GM18909 (cell line): ENCODE data around the gene RABGAP1.

Experiments
- ATAC-seq: cut with Tn5 transposase; IDR thresholded peaks from one replicate; pipeline ENCODE4 v1.9.1; 2021; ENCODE audit warnings: mild to moderate bottlenecking; ENCODE audit not compliant: unreplicated experiment, poor library complexity

The RABGAP1 gene

DNA sequence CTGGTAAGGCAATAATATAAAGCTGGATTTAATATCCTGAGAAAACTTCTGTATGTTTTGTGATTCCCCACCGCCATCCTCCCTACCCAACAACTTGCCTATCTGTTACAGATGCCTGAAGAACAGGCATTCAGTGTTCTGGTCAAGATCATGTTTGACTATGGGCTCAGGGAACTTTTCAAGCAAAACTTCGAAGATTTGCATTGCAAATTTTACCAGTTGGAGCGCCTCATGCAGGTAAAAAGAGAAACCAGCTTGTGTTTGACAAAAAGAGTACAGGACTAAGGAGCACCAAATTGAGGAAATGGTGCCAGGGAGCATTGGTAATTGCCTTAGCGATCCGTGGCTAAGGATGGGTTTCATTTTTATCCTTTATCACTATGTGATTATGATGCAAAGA is 132.6 kb downstream of the RABGAP1 start:
- ATAC-seq: no peak

DNA sequence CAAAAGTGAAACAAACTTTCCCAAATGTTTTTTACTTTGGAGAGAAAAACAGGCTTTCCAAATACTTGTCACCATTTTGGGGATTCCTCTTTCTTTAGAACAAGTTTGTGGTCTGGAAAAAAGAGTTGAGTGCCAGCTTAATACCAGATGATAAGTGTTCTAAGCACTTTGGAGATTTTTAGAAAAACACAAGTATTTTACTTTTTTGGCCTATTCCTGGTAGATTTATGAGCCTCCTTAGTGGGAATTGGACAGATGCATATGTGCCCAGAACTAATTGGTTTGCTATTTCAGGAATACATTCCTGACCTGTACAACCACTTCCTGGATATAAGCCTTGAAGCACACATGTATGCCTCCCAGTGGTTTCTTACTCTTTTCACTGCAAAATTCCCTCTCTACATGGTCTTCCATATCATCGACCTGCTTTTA is 133.2 kb downstream of the RABGAP1 start:
- no peak for ATAC-seq

DNA sequence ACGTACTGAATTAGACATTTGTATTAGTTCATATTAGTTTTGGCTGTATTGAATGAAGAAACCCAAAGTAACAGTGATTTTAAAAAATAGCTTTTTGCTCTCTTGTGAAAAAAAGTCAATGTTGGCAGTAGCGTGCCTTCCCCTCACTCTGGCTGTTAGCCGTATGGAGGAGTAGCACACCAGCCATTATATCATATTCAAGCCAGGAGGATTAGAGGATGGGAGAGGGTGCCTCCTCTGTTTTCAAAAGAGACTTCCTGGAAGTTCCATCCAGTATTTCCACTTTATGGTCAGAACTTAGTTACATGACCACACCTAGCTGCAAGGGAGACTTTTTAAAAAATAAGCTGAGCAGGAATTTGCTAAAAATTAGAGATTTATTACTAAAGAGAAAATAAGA is 133.8 kb downstream of the RABGAP1 start:
- no peak for ATAC-seq

DNA sequence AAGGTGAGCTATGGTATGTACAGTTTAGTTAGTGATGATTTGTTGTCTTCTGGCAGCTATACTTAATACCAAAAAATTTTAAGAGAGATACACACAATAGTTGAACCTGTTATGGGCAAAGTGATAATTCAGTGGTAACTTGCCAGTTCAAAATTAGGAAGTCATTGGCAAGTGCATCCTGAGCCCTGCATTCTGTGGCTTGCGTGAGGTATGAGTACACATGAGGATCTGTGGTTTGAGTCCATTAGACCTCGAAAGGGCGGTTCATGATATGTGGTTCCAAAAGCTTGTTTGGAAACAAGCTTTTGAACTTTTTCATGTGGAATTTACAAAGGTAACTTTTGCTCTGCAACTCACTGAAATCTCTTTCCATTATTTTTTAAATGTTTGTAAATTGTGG is 139.6 kb downstream of the RABGAP1 start:
- no peak for ATAC-seq

DNA sequence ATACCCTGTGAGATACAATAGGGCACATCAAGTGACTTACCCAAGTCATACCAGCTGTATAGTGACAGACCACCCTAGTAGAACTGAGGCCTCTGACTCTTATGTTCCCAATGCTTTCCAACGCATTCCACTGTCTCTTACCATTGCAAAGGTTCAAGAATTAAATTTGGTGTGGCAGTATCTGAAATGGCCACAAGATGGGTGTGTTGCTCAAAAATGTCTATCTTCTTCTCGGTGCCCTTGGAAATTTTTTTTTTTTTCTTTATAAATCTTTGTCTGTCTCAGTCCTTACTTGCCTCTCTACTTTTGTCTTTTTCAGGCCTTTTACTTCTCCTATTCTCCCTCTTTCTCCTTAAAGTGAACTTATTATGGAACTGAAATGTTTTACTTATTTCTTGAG is 141.0 kb downstream of the RABGAP1 start:
- ATAC-seq: no peak

DNA sequence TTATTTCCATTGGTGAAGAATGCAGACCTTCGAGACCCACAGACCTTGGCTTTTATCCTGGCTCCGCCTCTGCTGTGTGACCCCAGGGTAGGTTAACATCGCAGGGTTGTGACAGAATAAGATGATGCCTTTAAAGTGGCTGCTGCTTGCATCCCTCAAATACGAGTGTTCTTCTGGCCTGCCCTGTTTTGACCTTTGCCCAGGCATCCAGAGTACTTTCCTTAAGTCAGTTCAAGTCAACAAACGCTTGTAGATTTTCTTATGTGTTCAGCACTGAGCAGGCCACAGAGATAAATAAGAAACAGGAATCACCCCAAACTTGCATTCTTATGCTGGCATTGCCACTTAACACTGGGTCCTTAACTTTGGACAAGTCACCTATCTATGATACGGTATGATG is 142.9 kb downstream of the RABGAP1 start:
- no peak for ATAC-seq

DNA sequence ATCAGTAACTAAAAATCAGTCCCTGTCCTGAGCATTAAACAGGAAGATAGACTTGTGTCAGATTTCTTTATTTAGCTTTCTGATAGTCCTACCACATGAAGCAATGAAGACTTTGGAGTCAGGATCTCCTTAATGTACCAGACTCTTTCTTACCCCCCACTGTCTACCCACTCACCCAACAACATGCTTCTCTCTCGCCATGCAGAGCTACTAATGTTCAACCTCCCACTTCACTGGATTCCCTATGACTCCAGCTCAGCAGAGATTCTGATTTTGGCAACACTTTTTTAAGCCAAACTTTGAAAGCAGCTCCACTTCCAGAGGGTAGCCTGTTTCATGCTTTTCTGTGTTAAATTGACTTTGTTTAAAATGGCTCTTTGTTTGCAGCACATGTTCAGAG is 143.4 kb downstream of the RABGAP1 start:
- ATAC-seq: no peak

DNA sequence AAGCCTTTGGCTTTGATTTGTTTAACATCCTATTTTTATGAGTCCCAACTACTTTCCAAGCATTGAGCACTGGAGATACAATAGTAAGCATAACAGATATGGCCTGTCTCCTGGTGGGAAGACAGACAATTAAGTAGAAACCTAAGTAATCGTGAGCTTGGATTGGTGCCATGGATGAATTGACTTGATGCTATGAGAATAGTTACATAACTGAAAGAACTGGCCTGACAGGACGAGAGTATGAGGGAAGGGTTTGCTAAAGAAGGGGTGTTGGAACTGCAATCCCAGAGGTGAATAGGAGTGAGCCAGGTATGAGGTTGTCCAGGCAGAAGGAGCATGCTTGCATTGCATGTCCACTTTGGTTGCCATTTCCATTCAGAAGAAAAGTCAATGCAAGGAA is 145.1 kb downstream of the RABGAP1 start:
- no peak for ATAC-seq

DNA sequence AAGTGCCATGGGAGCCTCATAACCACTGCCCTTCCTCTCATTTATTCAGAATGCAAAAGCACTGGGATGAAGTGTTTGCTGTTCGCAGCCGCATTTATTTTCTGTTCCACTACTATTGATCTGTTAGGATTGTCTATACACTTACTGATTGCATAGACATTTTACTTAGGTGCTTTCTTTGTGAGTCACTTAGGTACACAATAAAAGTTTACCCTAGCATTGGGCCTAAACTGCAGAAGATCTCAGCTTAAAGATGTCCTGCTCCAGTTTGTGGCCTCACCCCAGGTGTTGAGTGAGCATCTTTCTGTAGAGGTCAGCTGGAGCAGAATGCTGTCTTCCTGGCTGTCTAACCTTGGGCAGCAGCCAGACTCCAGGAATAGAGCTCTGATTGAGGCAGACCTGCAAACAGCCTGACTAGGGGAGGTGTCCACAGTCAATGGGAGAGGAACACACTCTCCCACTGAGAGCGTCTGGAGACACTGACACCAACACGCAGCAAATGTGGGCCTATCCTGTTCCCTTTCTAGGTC is 146.6 kb downstream of the RABGAP1 start:
- no peak for ATAC-seq

DNA sequence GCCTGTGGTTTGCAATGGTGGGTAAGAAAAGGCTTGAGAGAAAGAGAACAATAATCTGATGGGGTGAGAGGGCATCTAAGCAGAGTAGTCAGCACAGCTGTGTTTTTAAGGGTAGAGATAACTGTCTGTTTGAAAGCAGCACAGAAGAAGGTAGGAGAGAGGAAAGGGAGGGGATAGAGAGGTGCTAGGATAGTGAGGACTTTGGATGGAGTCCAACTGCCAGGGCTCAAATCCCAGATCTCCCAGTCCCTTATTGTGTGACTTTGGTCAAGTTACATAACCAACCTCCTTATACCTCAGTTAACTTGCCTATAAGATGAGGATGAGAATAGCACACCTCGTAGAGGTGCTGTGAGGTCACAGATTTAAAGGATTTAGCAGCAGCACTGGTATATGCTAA is 148.2 kb downstream of the RABGAP1 start:
- ATAC-seq: no peak

DNA sequence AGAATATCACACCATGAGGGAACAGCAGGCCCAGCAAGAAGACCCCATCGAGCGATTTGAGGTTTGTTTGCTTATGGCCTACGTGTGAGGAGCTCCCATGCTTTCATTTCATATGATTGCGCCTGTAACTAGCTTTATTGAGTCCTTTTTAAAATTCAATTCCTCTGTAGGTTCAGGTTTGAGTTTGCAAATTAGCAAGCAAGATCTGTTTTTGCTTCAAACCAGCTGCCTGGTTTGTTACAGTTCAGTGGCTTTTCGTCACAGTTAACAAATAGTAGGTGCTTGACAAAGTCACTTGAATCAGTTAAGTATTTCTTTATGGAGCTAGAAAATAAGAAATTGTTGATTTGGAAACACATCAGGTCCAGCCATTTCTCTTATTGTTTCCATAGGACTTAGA is 149.0 kb downstream of the RABGAP1 start:
- no peak for ATAC-seq

DNA sequence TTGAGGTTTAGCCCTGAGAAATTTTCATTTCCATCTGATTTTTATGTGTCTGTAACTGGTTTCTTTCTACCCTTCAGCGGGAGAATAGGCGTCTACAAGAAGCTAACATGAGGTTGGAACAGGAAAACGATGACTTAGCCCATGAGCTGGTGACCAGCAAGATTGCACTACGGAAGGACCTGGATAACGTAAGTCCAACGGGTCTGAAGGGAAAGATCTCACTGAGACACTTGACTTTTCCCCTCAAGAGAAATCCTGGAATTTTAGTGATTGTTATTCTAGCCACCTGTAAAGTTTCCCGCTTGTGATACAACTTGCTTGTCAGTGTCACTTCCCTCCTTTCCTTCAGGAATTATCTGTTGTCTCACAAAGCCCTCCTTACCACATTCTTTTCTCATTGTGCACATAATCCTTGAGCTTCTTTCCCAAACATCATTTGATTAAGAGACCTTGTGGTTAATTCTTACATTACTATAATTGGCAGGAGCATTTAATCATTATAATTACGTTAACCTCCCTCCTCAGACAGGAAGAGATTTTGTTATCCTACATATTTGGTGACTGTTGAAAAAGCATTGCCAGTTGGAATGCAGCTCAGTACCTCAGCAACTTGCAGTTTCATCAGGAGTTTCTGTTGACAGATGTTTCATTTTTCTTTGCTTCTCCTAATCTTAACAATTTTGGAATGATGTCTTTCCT is 149.5 kb downstream of the RABGAP1 start:
- no peak for ATAC-seq

DNA sequence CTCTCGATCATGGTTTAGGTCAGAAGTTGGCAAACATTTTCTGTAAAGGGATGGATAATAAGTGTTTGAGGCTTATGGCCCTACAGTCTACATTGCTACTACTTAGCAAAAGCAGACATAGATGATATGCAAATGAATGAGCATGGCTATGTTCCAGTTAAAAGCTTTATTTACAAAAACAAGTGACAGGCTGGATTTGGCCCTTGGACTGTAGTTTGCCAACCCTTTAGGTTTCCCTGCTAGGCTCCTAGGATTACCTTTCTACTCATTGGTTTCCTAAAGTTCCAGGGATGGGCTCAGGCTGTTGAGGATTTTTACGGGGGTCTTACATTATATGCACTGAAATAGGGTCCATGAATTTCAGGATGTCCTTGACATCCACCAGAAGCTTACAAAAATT is 150.1 kb downstream of the RABGAP1 start:
- no peak for ATAC-seq

DNA sequence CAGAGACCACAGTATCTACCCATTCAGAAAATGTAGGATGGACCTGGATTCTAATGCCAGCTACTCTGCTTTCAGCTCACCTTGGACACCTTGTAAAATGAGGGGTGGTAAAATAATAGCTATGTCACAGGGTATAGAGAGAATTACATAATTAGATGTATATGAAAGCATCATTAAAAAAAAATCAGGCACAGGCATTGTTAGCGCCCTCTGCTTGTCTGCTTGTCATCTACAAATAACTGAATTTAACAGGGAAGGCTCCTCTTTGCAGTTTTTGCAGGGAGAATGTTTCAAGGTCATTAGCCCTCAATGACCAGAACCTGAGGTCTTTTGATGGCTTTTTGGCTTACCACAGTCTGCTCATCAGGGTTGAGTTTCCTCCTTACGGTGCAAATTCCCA is 150.6 kb downstream of the RABGAP1 start:
- ATAC-seq: no peak

DNA sequence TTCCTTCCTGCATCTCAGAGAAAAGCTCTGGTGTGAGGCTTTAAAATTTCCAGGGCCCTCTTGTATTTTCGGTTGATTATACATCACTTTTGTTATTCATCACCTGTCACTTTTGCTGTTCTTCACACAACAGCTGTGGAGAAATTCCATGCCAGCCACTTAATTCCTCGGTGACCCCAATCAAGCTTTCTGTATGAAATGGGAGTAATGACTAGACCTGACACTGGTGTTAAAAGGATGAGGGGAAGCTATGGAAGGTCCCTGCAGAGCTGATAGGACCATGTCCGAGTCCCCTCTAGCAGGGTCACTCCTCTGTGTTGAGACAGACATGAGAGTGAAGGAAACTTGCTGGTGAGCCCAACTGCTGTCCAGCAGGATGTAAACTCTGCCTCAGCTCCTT is 152.3 kb downstream of the RABGAP1 start:
- ATAC-seq: no peak

DNA sequence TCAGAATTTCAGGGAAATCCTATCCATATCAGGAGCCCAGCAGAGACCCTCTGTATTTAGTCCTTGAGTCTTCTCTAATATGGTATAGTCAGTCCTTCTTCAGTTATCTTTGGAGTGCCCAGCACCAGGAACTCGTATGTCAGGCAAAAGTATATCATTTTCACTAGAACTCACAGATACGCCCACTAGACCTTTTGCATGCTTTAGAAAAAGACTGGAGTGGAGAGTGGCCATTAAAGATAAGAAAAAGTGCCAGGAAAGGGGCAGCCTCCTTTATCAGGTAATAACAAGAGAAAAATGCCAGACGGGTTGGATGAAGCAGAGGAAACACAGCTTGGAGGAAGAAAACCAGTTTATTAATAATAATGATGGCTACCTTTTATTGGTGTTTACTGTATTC is 156.2 kb downstream of the RABGAP1 start:
- ATAC-seq: no peak

DNA sequence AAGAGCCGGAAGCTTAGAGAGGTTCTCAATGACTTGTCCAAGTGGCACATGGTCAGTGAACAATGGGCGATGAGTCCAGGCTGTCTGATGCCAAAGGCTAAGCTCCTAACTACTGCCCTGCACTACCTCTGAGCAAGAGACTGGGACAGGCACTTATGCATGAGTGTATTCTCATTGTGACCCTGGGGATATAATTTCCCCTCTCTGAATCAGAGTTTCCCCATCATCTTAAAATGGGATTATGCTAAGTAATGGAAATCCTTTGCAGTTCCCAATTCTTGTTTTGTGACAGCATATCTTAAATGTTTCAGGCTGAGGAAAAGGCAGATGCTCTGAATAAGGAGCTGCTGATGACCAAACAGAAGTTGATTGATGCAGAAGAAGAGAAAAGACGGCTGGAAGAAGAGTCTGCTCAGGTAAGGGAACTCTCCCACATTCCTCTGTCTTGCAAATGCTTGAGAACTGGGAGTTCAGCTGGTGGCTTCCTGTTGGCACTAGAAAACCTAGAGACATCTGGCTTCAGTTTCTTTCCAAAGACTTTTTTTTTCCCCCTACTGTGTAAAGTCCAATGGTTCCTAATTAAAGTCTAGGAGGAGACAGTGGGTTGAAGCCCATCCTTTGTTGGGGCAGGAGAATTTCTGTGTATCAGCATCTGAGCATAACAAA is 156.7 kb downstream of the RABGAP1 start:
- ATAC-seq: no peak

DNA sequence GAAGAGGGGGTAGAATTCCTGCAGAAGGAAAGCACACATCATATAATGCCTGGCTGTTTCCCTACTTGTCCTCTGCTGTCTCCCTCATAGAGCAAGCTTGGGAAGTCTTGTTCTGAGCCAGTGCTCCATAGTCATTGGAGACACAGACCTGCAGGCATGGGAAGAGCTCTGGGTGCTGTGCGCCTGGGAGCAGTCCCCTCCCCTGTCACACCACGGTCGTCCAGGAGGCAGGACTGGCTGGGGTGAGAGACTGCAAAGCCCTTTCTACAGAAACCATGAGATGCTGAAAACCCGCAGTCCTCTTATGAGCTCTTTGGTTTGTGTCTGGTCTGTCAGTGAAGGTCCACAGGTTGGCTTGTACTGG is 157.3 kb downstream of the RABGAP1 start:
- no peak for ATAC-seq

DNA sequence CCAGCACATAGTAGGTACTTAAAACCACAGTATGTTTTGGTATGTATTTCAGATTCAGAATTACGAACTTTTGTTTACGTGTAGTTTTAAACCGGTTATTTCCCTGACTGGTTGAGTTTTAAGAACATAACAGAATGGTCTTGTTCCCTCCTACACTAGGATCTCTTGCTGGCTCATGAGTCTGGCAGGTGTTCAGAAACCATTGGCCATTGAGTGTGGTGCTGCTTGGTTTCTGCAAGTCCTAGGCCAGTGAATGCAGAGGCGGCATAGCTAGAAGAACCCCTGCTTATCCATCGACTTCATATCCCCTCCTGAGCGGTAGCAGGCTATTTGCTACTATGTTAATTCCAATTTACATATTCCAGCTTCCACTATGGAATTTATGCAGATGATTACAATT is 158.2 kb downstream of the RABGAP1 start:
- ATAC-seq: no peak

DNA sequence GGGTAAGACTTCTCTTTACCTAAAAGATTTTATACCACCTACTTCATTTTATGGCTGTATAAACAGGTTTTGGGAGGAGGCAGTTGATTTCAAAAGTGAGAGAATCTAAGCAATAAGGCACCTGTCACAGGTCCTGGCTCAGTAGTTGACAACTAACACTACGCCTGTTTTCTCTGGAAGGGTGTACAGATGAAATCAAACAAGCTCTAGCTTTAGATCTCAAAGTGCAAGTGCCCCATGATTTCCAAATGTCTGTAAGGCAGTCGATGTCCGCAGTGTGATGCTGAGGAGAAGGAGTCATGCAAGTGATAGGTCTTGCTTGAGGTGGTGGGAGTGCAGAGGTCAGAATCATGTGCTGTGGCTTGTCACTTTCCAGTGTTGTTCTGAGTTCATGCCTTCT is 158.7 kb downstream of the RABGAP1 start:
- no peak for ATAC-seq

DNA sequence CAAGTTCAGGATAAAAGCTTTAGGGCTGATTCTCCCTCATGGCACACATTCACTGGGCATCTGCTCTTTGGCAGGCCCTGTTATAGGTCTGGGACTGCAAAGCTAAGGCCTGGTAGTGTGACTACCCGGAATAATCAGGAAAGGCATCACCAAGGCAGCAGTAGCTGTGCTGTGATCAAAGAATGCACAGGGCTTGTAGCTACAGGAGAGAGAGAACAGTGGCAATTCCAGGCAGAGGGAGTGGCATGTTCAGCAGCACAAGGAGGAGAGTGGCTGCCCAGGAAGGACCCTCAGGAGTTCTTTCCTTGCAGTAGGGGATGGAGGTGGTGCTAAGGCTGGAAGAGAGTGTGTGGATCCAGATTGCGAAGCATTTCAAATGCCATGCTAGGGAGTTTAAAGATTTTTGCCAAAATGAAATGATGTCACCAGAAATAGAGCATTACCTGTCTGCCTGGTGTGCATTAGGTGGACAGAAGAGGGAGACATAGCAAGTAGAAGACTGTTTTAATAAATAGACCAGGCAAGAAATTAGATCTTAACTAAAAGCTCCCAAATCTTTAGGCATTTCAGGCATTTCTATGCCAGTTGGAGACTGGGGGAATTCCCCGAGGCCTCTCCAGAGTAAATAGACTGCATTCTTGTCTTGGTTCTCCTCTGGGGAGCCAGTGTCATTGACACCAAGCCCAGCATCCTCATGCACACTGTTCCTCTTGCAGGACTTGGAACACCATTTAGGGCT is 161.7 kb downstream of the RABGAP1 start:
- no peak for ATAC-seq
